ENCODE results near the gene CYB561D1. TPM values are rescaled to one million over a fixed set of nuclear protein-coding genes. Genes with fewer than 3 reads are reported as not detected.
A peak's percentile ranks its signal among the peaks of the same experiment; 100 is the strongest.

CYB561D1 gene
- total RNA-seq, 1 donor from 2014 or later = 13.1 TPM

- Histone ChIP-seq H3K36me3 (no peaks in the 10 kb centered on the region), H3K27ac (no peak overlapping the region)
- intact Hi-C loops (cut with DNase I) = no loop called here
These were observed 34.8 kb downstream of the CYB561D1 start for GRCh38 chr1:109528712-109529111.

DNA sequence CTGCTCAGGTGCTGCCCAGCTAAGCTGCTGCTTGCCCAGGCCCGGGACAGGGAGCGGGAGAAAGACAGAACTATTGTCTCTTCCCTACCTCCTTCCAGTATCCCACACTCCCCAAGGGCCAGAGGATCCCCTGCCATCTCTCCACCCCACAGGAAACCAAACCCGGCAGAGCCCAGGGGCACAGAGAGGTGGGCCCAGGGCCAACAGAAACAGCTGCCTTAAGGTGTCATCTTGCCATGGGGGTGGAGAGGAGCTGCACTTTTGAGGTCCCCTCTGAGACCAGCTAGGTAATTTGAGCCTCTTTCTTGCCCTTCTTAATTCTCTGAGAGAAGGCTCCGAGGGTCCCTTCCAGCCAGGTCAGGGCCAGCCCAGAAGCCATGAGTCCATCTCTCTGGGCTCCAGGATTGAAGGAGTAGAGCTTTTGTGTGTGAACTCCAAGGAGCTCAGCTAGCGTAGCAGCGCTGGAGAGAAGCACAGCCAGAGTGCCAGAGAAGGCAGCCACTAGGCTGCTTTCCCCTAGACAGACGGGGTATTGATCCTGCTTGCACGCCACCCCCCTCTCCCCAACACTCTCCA is 36.1 kb downstream of the CYB561D1 start:
- H3K9me3 ChIP-seq = no peaks in the 10 kb centered on the region
- intact Hi-C loops (cut with DNase I) = loop anchor here (5.0 kb wide), 1 partner anchor 38 kb away; the partner anchor contains the start of gene CYB561D1
- no peak for ATAC-seq
- no peaks in the 10 kb centered on the region for H3K36me3 ChIP-seq
- DNase-seq = no peak
- H3K27ac ChIP-seq = peak overlapping the region; percentile 24
- H3K4me3 ChIP-seq = no peak overlapping the region
- peaks cover 10% of the 10 kb centered on the region for H3K4me1 ChIP-seq
- TF ChIP-seq, protein P1, sequence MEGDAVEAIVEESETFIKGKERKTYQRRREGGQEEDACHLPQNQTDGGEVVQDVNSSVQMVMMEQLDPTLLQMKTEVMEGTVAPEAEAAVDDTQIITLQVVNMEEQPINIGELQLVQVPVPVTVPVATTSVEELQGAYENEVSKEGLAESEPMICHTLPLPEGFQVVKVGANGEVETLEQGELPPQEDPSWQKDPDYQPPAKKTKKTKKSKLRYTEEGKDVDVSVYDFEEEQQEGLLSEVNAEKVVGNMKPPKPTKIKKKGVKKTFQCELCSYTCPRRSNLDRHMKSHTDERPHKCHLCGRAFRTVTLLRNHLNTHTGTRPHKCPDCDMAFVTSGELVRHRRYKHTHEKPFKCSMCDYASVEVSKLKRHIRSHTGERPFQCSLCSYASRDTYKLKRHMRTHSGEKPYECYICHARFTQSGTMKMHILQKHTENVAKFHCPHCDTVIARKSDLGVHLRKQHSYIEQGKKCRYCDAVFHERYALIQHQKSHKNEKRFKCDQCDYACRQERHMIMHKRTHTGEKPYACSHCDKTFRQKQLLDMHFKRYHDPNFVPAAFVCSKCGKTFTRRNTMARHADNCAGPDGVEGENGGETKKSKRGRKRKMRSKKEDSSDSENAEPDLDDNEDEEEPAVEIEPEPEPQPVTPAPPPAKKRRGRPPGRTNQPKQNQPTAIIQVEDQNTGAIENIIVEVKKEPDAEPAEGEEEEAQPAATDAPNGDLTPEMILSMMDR (IDR thresholded peaks at IDR 0.05) = no peak
- no peaks in the 10 kb centered on the region for H3K27me3 ChIP-seq

More at GRCh38 chr1:109528712-109529111, 34.8 kb downstream of the CYB561D1 start:
- TF ChIP-seq, protein P1 (IDR thresholded peaks at IDR 0.05) = no peak
- ATAC-seq (no peak), DNase-seq (no peak)
- Histone ChIP-seq H3K9me3 (no peaks in the 10 kb centered on the region), H3K4me3 (no peak overlapping the region), H3K4me1 (peaks cover 10% of the 10 kb centered on the region), H3K27me3 (no peaks in the 10 kb centered on the region)

GRCh38 chr1:109530457-109531087 is 36.7 kb downstream of the CYB561D1 start:
- H3K27me3 ChIP-seq = no peaks in the 10 kb centered on the region
- peak overlapping the region; percentile 24 for H3K27ac ChIP-seq
- H3K4me1 ChIP-seq = peaks cover 10% of the 10 kb centered on the region
- intact Hi-C loops (cut with DNase I) = loop anchor here (5.0 kb wide), 1 partner anchor 38 kb away; the partner anchor contains the start of gene CYB561D1
- TF ChIP-seq, protein P1 (IDR thresholded peaks at IDR 0.05) = no peak
- H3K9me3 ChIP-seq = no peaks in the 10 kb centered on the region
- no peak for ATAC-seq
- H3K36me3 ChIP-seq = no peaks in the 10 kb centered on the region
- DNase-seq = no peak
- no peak overlapping the region for H3K4me3 ChIP-seq

DNA sequence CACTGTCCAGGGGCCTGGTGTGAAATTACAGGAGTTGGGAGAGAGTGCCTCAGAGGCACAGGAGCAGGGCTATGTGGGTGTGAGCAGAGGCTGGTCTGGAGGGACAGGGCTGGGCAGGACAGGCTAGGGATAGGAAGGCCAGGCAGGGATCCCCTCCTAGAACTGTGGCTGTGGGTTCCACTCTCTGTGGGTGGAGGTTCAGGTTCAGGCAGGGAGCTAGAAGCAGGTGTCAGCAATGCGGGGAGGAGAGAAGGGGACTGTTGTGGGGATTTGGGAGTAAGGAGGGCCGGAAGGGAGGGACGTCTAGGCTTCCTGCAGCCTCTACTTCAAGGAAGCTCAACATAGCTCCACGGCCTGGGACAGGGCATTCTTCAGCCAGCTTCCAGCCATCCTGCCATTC is 37.5 kb downstream of the CYB561D1 start:
- H3K9me3 ChIP-seq = no peaks in the 10 kb centered on the region
- DNase-seq (no peak), ATAC-seq (no peak)
- peaks cover 10% of the 10 kb centered on the region for H3K4me1 ChIP-seq
- TF ChIP-seq, protein P1 (IDR thresholded peaks at IDR 0.05) = no peak
- H3K27me3 ChIP-seq = no peaks in the 10 kb centered on the region
- intact Hi-C loops (cut with DNase I) = loop anchor here (5.0 kb wide), 1 partner anchor 39 kb away; the partner anchor contains the start of gene CYB561D1
- no peaks in the 10 kb centered on the region for H3K36me3 ChIP-seq
- H3K27ac ChIP-seq = no peak overlapping the region
- H3K4me3 ChIP-seq = no peak overlapping the region

GRCh38 chr1:109531826-109532364 is 38.0 kb downstream of the CYB561D1 start:
- H3K4me3 ChIP-seq = no peak overlapping the region
- no peaks in the 10 kb centered on the region for H3K36me3 ChIP-seq
- H3K4me1 ChIP-seq = peaks cover 10% of the 10 kb centered on the region
- intact Hi-C loops (cut with DNase I) = loop anchor here (5.0 kb wide), 1 partner anchor 40 kb away; the partner anchor contains the start of gene CYB561D1
- ATAC-seq = no peak
- no peaks in the 10 kb centered on the region for H3K27me3 ChIP-seq
- H3K9me3 ChIP-seq = no peaks in the 10 kb centered on the region
- H3K27ac ChIP-seq = no peak overlapping the region
- TF ChIP-seq, protein P1 (IDR thresholded peaks at IDR 0.05) = no peak
- no peak for DNase-seq

Data from upper lobe of right lung (tissue), 1 donor.